Keratinocyte (primary cell): ENCODE measurements around the gene TMEM242. TPM values are rescaled to one million over a fixed set of nuclear protein-coding genes. Genes with fewer than 3 reads are reported as not detected.

Source experiments
- DNase-seq: peaks from one replicate; pipeline ENCODE4 v3.0.0-alpha.2; 2011; ENCODE audit warnings: low read depth, missing footprints, low spot score
- FAIRE-seq: peaks from 2 replicates; lab custom pipeline; 2011; peaks lifted over from hg19 to GRCh38; lab: Jason Lieb, UNC
- H2AFZ ChIP-seq: 2 replicates; pipeline ENCODE4 v1.6.0; 2012; ENCODE audit warnings: low read length, control low read depth, inconsistent platforms; ENCODE audit not compliant: control insufficient read depth
- H3K27ac ChIP-seq: 2 replicates; pipeline ENCODE4 v1.5.1; 2011; ENCODE audit warnings: low read length; ENCODE audit not compliant: control insufficient read depth, insufficient read depth
- H3K27me3 ChIP-seq: 3 replicates; pipeline ENCODE4 v1.6.0; 2011; ENCODE audit warnings: low read length; ENCODE audit not compliant: control insufficient read depth, insufficient read depth; ENCODE audit errors: extremely low read depth
- H3K36me3 ChIP-seq, 2 experiments: 2 replicates in 1 of 2; 3 replicates in 1 of 2; pipeline ENCODE4 v1.5.1; 2011; ENCODE audit warnings: low read length in 2 of 2, mild to moderate bottlenecking in 1 of 2; ENCODE audit not compliant: control insufficient read depth in 2 of 2, insufficient read depth in 2 of 2; ENCODE audit errors: extremely low read depth in 1 of 2
- H3K4me1 ChIP-seq: 3 replicates; pipeline ENCODE4 v1.5.1; 2011; ENCODE audit warnings: low read length; ENCODE audit not compliant: control insufficient read depth, insufficient read depth; ENCODE audit errors: extremely low read depth
- H3K4me2 ChIP-seq: 3 replicates; pipeline ENCODE4 v1.6.0; 2011; ENCODE audit warnings: low read depth, low read length; ENCODE audit not compliant: control insufficient read depth, insufficient read depth; ENCODE audit errors: extremely low read depth
- H3K4me3 ChIP-seq, 3 experiments: fragments of 200-600 bp in 1 of 3; sonication (generic) in 1 of 3; 2 replicates in 2 of 3; 3 replicates in 1 of 3; pipeline ENCODE4 v1.5.1; 2011 to 2016; ENCODE audit warnings: low read length in 3 of 3, mild to moderate bottlenecking in 3 of 3, control low read depth in 2 of 3, inconsistent platforms in 1 of 3, low read depth in 1 of 3, mixed read lengths in 1 of 3, mixed run types in 1 of 3, moderate library complexity in 1 of 3; ENCODE audit not compliant: control insufficient read depth in 2 of 3, insufficient read depth in 2 of 3; ENCODE audit errors: extremely low read depth in 1 of 3
- H3K79me2 ChIP-seq: 2 replicates; pipeline ENCODE4 v1.6.0; 2012; ENCODE audit warnings: low read length; ENCODE audit not compliant: control insufficient read depth, insufficient read depth
- H3K9ac ChIP-seq: 3 replicates; pipeline ENCODE4 v1.6.0; 2011; ENCODE audit warnings: low read length; ENCODE audit not compliant: control insufficient read depth, insufficient read depth; ENCODE audit errors: extremely low read depth
- H3K9me1 ChIP-seq: 3 replicates; pipeline ENCODE4 v1.6.0; 2011; ENCODE audit warnings: low read length; ENCODE audit not compliant: control insufficient read depth, insufficient read depth; ENCODE audit errors: extremely low read depth
- H3K9me3 ChIP-seq: 2 replicates; pipeline ENCODE4 v1.5.1; 2012; ENCODE audit warnings: low read depth, low read length; ENCODE audit not compliant: control insufficient read depth
- H4K20me1 ChIP-seq: 3 replicates; pipeline ENCODE4 v1.6.0; 2011; ENCODE audit warnings: low read length; ENCODE audit not compliant: control insufficient read depth, insufficient read depth; ENCODE audit errors: extremely low read depth
- EZH2 ChIP-seq: IDR thresholded peaks from one replicate; pipeline ENCODE4 v1.6.1; 2012; ENCODE audit warnings: inconsistent platforms, mild to moderate bottlenecking, low read length, moderate library complexity
- dilution Hi-C: fragments of 300-500 bp; cut with MboI; formaldehyde crosslinking; loops from one replicate; pipeline ENCODE4 v1.7.0; 2020; ENCODE audit warnings: low sequenced_read_pairs; ENCODE audit not compliant: extremely low pct_ligation_motif_present
- polyA plus RNA-seq, 5 experiments: library from polyadenylated mRNA; depleted of rRNA in 3 of 5; stranded (reverse) in 3 of 5; stranded (forward) in 1 of 5; unstranded in 1 of 5; fragments of >200 nt; gene quantifications; 1 replicate in 1 of 5; 2 replicates in 3 of 5; 3 replicates in 1 of 5; pipeline versions ENCODE4 v1.2.1 to v1.2.3, GENCODE V29; 2011 to 2012; ENCODE audit warnings: missing spikeins in 2 of 5, low read depth in 1 of 5, low replicate concordance in 1 of 5
- TF ChIP-seq, protein P1 (sequence below), 3 experiments: IDR thresholded peaks in 1 of 3; conservative IDR thresholded peaks in 1 of 3; optimal IDR thresholded peaks in 1 of 3; 2 replicates in 2 of 3; 3 replicates in 1 of 3; pipeline versions ENCODE3 to v1.5.1; 2011; ENCODE audit warnings: low read length in 3 of 3, mild to moderate bottlenecking in 3 of 3, moderate library complexity in 2 of 3, control low read depth in 1 of 3, inconsistent platforms in 1 of 3; ENCODE audit not compliant: insufficient read depth in 2 of 3; ENCODE audit errors: extremely low read depth in 1 of 3

The TMEM242 gene
- polyA plus RNA-seq, 1 donor (not counting 4 experiments of a cell fraction or from before 2014, with no cell fraction given) = 11.0 TPM

DNA sequence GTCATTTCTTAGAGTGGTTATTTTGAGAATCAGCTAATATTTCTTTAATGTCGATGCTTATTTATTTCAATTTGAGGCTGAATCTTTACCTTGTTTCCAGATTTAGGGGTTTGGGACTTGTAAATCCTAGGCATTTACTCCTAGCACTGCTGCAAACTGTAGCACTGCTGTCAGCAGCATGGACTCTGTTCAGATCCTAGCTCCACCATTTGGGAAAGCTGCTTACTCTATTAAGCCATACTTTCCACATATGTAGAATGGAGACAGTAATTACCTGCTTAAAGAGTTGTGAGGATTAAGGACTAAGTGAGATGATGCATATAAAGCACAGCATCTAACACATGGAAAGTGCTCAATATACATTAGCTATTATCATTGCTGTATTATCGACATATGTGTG, 28.7 kb downstream of the TMEM242 start:
- H3K9ac ChIP-seq = no peak overlapping the region
- H3K9me3 ChIP-seq = no peaks in the 10 kb centered on the region
- no peak for TF ChIP-seq EZH2
- TF ChIP-seq, protein P1, sequence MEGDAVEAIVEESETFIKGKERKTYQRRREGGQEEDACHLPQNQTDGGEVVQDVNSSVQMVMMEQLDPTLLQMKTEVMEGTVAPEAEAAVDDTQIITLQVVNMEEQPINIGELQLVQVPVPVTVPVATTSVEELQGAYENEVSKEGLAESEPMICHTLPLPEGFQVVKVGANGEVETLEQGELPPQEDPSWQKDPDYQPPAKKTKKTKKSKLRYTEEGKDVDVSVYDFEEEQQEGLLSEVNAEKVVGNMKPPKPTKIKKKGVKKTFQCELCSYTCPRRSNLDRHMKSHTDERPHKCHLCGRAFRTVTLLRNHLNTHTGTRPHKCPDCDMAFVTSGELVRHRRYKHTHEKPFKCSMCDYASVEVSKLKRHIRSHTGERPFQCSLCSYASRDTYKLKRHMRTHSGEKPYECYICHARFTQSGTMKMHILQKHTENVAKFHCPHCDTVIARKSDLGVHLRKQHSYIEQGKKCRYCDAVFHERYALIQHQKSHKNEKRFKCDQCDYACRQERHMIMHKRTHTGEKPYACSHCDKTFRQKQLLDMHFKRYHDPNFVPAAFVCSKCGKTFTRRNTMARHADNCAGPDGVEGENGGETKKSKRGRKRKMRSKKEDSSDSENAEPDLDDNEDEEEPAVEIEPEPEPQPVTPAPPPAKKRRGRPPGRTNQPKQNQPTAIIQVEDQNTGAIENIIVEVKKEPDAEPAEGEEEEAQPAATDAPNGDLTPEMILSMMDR (optimal IDR thresholded peaks at IDR 0.05 in 1 of 3, IDR thresholded peaks at IDR 0.05 in 1 of 3, conservative IDR thresholded peaks at IDR 0.05 in 1 of 3; ENCODE audit: extremely low read depth in 1 of 3, insufficient read depth in 2 of 3, low read length in 3 of 3) = no peak
- H3K4me2 ChIP-seq = no peak overlapping the region
- FAIRE-seq (no peak), DNase-seq (no peak)
- H3K9me1 ChIP-seq = peaks cover 2% of the 10 kb centered on the region
- H3K4me3 ChIP-seq = no peak overlapping the region
- dilution Hi-C loops = no loop called here
- no peaks in the 10 kb centered on the region for H4K20me1 ChIP-seq
- H2AFZ ChIP-seq = no peak overlapping the region
- no peaks in the 10 kb centered on the region for H3K27me3 ChIP-seq
- H3K79me2 ChIP-seq = peaks cover 15% of the 10 kb centered on the region
- H3K27ac ChIP-seq = no peak overlapping the region
- peaks cover 2 to 5% of the 10 kb centered on the region in 2 experiments for H3K36me3 ChIP-seq
- H3K4me1 ChIP-seq = peaks cover 13% of the 10 kb centered on the region

DNA sequence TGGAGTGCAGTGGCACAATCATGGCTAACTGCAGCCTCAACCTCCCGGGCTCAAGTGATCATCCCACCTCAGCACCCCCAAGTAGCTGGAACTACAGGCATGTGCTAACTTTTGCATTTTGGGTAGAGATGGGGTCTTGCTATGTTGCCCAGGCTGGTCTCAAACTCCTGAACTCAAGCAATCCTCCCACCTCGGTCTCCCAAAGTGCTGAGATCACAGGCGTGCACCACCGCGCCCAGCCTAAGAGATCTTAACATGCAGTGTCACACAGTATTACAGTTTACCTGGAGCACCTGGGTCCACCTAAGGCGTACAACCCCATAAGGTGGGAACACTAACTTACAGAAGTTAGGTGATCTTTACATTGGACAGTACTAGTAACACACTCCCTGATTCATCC, 29.5 kb downstream of the TMEM242 start:
- H3K79me2 ChIP-seq = peaks cover 15% of the 10 kb centered on the region
- no peaks in the 10 kb centered on the region for H3K9me3 ChIP-seq
- DNase-seq (no peak), FAIRE-seq (no peak)
- H3K4me3 ChIP-seq = no peak overlapping the region
- no peaks in the 10 kb centered on the region for H4K20me1 ChIP-seq
- no peaks in the 10 kb centered on the region for H3K27me3 ChIP-seq
- H3K9ac ChIP-seq = no peak overlapping the region
- H3K36me3 ChIP-seq = peaks cover 2 to 5% of the 10 kb centered on the region in 2 experiments
- no peak overlapping the region for H3K4me2 ChIP-seq
- peaks cover 11% of the 10 kb centered on the region for H3K4me1 ChIP-seq
- H3K27ac ChIP-seq = no peak overlapping the region
- dilution Hi-C loops = no loop called here
- H2AFZ ChIP-seq = no peak overlapping the region
- no peak for TF ChIP-seq EZH2
- H3K9me1 ChIP-seq = peaks cover 2% of the 10 kb centered on the region

DNA sequence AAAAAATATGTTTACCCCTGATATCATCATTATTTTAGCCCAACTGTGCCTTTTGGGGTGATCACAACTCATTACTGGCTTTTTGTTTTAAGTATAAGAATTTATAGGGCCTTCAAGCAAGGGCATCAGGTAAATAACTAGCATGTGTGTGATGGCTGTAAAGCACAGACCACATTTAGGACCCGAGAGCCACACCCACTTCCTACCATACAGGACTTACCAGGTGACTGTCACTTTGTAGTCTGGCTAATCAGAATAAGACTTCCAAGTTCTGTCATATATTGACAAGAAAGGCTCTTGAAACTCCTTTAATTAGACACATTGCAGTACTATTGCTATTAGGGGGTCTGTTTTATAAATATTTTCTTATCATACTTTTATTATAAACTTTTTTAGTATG, 31.1 kb downstream of the TMEM242 start:
- Histone ChIP-seq H3K9ac (no peak overlapping the region), H4K20me1 (no peaks in the 10 kb centered on the region), H3K4me1 (no peaks in the 10 kb centered on the region), H3K27me3 (no peaks in the 10 kb centered on the region), H3K36me3 (peaks cover 2 to 5% of the 10 kb centered on the region in 2 experiments), H2AFZ (no peak overlapping the region), H3K9me3 (no peaks in the 10 kb centered on the region), H3K9me1 (peaks cover 2% of the 10 kb centered on the region), H3K4me3 (no peak overlapping the region), H3K79me2 (peaks cover 14% of the 10 kb centered on the region), H3K4me2 (no peak overlapping the region), H3K27ac (no peak overlapping the region)
- FAIRE-seq (no peak), DNase-seq (no peak)
- TF ChIP-seq, protein P1 (optimal IDR thresholded peaks at IDR 0.05 in 1 of 3, IDR thresholded peaks at IDR 0.05 in 1 of 3, conservative IDR thresholded peaks at IDR 0.05 in 1 of 3; ENCODE audit: extremely low read depth in 1 of 3, insufficient read depth in 2 of 3, low read length in 3 of 3) = no peak
- TF ChIP-seq EZH2 = no peak
- dilution Hi-C loops = no loop called here
